HG03060 (cell line): ENCODE results near the gene GPR42.
"Not testable (repeated sequence)": the region's sequence is repeated elsewhere in the genome, so short reads cannot be mapped to it uniquely, and the experiment has no call there.

Source experiments
- ATAC-seq: cut with Tn5 transposase; IDR thresholded peaks from one replicate; pipeline ENCODE4 v1.9.1; 2021; ENCODE audit warnings: low read depth, moderate number of reproducible peaks; ENCODE audit not compliant: unreplicated experiment

The GPR42 gene

DNA sequence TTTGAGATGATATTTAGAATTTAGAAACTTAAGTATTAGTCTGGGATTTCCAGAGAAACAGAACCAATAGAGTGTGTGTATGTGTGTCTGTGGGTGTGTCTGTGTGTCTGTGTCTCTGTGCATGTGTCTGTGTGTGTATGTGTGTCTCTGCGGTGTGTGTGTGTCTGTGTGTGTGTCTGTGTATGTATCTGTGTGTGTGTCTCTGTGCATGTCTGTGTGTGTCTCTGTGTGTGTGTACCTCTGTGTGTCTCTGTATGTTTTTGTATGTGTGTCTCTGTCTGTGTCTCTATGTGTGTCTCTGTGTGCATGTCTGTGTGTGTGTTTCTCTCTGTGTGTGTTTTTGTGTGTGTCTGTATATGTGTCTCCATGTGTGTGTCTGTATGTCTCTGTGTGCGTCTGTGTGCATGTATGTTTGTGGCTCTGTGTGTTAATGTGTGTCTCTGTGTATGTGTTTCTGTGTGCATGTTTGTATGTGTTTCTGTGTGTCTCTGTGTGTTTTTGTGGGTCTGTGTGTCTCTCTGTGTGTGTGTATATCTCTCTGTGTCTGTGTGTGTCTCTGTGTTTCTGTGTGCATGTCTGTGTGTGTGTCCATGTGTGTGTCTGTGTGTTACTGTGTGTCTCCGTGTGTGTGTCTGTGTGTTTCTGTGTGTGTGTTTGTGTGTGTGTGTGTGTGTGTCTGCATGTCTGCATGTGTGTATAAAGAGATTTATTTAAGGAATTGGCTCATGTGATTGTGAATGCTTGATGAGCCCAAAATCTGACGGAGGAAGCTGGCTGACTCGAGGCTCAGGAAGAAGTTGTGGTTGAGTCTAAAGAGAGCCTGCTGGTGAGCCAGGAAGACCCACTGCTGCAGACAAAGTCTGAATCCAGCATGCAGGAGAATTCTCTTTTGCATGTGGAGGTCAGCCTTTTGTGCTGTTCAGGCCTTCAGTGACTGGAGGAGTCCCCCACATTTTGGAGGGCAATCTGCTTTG is 22.2 kb downstream of the GPR42 start:
- no peak for ATAC-seq

DNA sequence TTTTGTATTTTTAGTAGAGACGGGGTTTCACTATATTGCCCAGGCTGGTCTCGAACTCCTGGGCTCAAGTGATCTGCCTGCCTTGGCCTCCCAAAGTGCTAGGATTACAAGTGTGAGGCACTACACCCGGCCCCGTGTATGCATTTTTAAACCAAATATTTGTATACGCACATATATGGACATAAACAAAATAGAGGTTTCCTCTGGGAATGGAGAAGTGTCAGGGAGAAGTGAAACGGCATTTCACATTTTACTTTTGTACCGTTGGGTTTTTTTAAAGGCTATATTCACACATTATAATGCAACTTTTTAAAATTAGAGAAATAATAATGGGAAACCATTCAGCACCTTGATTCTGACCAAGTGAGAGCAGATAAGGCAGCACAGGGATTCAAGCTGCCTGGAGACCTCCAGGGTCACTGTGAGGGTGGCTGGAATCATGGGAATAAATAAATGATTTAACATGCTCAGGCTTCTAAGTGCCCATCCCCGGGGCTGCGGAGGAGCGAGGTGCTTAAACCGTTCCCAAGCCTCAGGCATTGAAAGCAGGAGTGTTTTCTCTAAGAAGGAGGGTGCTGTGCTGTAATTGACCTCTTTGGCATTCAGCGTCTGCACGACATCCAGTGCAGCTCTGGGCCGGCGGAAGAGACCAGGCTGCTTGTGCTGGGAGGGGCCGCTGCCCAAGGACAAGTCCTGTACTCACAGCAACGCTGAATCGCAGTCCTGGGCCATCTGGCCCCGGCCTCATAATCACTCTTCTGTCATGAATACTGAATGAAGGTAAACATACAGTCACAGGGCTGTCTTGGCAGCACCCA is 24.7 kb downstream of the GPR42 start:
- no peak for ATAC-seq

DNA sequence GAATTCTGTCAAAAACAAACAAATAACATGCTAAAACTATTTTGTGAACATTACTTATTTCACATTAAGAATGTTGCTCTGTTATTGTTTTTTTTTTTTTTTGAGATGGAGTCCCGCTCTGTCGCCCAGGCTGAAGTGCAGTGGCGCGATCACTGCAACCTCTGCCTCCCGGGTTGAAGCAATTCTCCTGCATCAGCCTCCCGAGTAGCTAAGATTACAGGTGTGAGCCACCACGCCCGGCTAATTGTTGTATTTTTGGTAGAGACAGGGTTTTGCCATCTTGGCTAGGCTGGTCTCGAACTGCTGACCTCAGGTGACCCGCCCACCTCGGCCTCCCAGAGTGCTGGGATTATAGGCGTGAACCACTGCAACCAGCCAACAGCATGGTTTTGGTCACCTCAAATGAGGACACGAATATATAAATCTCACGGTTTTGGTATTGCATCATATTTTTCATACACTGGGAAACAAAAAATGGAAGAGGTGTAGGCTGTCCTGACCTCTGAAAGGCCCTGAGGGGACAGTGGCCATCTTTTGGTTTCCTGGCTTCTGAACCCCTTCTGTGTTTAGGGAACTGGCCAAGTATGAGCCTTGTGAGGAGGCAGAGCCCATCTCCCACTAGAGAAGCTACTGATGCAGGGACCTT is 25.5 kb downstream of the GPR42 start:
- ATAC-seq: no peak

DNA sequence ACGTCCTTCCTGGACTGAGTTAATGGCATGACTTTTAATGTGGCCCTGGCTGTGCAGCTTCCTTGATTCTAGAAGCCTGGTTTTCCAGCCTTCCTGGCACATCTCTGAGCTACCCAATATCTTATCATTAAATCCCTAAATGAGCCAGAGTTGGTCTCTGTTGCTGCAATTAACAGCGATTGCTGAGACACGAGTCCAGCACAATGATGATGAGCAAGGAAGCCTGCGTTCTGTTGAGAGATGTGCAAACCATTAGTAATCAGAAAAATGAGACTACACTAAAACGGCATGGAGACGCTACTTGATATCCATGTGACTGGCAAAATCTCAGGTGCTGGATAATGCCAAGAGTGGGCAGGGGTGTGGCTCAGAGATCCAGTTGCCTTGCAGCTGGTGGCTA is 26.2 kb downstream of the GPR42 start:
- no peak for ATAC-seq

DNA sequence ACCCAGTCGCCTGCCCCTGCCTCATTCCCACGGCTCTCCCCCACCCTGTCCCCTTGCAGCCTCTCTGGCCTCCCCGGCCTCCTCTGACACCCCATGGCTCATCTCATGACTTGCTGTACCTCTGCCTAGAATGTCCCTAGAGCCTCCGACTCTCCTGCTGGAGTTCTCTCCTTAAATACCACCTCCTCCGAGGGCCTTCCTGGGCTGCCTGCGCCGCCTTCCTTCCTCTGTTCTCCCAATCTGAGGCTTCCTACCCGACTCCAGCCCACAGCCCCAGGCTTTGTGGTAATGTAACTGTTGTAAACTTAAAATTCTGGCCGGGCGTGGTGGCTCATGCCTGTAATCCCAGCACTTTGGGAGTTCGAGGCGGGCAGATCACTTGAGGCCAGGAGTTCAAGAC is 27.7 kb downstream of the GPR42 start:
- no peak for ATAC-seq

DNA sequence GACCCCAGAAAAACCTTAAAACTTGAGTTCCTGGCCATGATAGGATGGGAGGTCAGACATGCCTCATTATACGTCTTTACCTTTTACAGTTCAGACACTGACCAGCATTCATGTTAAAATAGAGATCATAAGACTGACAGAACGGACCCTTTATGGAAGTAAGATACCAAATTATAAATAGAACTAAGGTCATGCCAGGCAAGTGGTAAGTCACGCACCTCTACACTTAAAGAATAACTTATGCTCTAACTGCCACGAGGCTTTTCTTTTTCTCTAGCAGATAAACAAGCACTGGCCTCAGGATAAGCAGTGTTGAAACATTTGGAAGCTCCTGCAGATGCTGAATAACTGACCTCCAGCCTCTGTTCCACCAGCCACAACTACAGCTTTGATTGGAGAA is 28.4 kb downstream of the GPR42 start:
- ATAC-seq: no peak

DNA sequence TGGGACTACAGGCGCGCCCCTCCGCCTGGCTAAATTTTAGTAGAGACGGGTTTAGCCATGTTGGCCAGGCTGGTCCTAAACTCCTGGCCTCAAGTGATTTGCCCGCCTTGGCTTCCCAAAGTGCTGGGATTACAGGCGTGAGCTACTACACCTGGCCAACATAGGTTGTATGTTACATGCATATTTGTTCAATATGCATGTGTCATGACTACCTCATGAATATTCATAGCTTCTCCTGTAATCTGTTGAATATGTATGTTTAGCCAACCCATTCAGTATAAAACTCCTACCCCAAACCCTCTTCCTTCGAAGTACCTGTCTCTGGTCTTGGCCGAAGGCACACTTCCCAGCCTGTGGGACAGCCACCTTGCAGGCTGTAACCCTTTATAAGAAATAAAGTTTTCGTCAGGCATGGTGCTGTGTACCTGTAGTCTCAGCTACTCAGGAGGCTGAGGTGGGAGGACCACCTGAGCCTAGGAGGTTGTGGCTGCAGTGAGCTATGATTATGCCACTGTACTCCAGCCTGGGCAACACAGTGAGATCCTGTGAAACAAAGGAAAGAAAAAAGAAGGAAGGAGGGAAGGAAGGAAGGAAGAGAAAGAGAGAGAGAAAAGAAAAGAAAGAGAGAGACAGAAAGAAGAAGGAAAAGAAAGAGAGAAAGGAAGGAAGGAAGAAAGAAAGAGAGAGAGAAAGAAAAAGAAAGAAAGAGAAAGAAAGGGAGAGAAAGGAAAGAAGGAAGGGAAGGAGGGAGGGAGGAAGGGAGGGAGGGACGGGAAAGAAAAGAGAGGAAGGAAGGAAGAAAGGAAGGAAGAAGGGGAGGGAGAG is 29.3 kb downstream of the GPR42 start:
- ATAC-seq: no peak

DNA sequence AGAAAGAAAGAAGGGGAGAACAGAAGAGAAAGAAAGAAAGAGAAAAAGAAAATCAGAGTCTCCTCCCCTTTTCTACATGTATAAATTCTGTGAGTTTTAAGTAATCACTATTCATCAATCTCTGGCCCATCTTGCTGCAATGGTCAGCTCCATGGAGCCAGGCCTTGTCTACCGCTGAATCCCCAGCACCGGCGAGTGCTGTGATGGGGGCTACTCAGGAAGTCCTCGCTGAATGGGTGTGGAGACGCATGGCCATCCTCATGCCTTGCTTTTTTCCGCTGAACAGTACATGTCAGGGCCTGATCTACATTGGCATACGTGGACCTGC is 29.9 kb downstream of the GPR42 start:
- no peak for ATAC-seq

DNA sequence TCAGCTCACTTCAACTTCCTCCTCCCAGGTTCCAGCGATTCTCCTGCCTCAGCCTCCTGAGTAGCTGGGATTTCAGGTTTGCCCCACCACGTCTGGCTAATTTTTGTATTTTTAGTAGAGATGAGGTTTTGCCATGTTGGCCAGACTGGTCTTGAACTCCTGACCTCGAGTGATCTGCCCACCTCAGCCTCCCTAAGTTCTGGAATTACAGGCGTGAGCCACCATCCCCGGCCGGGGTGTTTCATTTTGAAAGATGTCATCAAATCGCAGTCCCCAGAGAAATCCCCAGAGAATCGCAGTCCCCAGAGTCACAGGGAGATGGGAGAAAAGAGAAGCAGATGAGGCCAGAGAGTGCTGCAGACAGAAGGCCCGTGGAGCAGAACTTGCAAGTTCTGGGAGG is 30.5 kb downstream of the GPR42 start:
- ATAC-seq: not testable (repeated sequence)

DNA sequence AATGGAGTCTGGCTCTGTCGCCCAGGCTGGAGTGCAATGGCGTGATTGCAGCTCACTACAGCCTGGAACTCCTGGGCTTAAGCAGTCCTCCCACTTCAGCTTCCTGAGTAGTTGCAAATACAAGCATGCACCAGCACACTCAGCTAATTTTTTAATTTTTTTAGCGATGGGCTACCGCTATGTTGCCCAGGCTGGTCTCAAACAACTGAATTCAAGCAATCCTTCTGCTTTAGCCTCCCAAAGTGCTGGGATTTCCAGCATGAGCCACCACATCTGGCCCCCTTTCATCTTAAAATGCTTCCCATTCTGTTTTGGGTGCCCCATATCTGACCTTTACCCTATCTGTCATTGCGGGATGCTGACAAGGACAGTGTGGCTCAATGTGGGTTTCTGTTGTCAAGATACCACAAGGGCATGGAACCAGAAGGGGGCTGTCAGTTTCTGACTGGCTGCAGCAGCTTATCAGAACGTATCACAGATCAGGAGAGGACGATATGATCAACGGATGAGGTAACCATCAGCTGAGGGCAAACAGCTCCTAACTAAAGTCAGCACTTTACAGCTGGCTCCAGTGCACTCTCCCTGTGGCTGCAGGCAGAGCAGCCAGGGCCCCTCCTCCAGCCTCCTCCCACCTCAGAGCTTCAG is 32.4 kb downstream of the GPR42 start:
- no peak for ATAC-seq

DNA sequence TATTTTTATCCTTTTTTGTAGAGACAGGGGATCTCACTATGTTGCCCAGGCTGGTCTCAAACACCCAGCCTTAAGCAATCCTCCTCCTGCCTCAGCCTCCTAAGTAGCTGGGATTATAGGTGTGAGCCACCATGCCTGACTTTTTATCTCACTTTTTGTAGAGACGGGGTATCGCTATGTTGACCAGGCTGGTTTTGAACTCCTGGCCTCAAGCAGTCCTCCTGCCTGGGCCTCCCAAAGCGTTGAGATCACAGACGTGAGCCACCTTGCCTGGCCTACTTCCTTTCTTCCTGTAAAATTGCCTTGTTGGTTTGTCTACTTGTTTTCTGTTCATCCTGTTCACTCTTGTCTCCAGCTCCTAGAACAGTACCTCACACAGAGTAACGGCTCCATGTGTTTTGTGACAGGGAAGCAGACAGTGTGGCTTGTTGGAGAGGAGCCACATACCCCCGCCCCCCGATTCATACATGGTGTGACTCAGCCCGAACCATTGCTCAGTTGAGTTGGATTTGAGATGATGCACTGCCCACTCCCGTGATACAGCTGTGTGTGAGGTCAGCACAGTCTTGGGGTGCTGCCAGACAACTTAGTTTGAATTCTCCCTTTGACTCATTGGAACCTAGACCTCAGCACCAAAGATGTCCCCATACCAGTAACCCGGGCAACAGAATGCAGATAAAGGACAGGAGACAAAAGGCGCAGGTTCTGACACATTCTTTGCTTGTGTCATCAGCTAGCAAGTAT is 34.2 kb downstream of the GPR42 start:
- ATAC-seq: peak; percentile 40

DNA sequence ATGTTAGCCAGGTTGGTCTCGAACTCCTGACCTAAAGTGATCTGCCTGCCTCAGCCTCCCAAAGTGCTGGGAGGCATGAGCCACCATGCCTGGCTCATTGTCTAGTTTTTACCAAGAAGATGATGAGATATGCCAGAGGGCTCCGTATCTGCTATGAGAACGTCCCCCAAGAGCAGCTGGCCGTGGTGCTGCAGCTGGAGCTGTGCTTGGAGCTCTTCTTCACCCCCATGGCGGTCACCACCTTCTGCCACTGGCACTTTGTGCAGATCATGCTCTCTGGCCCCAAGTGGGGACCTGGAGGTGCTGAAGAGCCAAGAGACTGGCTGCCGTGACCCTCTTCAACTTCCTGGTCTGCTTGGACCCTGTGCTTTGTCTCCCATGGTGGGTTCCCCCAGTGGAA is 36.8 kb downstream of the GPR42 start:
- no peak for ATAC-seq

DNA sequence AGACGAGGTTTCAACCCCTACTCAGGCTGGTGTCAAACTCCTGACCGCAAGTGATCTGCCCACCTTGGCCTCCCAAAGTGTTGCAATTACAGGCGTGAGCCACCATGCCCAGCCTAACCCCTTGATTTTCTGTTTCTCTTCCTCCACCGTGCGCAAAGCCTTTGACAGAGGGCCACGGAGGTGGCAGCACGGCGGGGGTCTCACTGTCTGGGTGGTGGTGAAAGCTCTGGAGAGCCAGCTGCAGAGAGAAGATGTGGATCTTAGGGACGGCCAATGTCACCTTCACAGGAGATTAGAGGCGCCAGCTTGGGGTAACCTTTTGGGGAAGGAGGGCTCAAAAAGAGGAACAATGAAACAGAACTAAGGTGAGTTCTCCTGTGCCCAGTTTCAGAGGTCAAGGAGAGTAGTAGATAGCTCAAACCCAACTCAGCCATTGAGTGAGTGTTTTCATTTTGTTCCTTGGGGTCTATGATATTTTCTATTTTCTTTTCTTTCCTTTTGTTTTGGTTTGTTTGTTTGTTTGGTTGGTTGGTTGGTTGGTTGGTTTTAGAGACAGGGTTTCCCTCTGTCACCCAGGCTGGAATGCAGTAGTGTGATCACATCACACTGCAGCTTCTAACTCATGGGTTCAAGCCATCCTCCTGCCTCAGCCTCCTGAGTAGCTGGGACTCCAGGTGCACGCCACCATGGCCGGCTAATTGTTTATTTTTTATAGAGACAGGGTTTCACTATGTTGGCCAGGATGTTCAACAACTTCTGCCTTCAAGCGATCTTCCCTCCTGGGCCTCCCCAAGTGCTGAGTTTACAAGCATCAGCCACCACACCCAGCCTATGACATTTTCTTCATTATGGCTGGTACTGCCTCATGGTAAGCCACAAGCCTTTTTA is 37.7 kb downstream of the GPR42 start:
- ATAC-seq: peak; percentile 58

DNA sequence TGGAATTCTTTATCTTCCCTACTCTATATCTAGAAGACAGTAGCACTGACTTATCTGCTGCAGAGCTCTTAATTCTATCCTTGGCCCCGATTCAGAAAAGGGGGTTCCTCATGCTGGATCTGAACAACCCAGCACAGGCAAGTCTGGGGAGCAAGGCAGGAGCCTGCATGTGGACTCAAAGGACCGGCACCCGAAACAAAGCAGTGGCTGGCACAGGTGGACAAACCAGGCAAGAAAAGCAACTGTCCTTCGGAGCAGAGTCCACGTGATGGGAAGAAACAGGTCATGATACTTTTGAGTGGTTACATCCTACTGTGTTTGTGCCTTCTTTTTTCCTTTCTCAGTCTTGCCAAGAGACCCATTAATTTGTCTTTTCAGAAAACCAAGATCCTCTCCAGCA is 38.3 kb downstream of the GPR42 start:
- no peak for ATAC-seq

DNA sequence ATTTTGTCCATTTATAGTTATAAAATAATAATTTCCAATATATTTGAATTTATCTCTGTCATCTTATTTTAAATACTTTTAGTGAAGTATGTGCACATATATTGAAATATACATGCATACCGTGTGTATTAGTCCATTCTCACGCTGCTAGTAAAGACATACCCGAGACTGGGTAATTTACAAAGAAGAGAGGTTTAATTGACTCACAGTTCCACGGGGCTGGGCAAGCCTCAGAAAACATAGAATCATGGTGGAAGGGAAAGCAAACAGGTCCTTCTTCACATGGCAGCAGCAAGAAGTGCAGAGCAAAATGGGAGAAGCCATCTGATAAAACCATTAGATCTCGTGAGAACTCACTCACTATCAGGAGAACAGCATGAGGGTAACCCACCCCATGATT is 39.6 kb downstream of the GPR42 start:
- no peak for ATAC-seq

DNA sequence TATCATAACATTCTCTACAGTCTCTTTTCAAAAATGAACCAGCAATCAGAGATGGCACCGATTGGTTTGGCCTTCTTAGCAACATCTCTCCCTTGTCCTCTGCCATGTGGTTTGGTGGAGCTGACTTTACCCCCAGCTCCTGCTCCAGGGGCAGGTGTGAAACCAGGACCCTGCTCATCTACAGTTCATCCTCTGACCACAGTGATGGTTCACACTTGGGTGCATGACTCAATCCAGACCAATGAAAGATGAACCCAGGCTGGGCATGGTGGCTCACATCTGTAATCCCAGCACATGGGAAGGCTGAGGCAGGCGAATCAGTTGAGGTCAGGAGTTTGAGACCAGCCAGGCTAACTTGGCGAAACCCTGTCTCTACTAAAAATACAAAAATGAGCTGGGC is 43.6 kb downstream of the GPR42 start:
- ATAC-seq: no peak

DNA sequence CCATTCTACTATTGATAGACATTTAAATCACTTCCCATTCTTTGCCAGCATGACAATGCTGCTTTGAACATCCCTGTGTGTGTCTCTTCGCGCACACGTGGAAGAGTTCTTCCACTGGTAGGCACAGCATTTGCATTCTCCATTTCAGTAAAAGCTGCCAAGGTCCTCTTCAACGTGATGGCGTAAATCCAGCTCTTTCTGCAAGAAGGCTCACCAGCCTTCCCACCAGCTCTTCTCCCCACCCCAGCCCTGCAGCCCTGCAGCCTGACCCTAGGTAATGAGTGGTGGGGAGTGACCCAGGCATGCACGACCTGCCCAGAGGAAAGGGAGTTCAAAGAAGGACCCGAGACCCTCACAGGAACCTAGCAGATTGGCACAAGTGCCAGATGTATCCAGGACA is 45.5 kb downstream of the GPR42 start:
- ATAC-seq: no peak

DNA sequence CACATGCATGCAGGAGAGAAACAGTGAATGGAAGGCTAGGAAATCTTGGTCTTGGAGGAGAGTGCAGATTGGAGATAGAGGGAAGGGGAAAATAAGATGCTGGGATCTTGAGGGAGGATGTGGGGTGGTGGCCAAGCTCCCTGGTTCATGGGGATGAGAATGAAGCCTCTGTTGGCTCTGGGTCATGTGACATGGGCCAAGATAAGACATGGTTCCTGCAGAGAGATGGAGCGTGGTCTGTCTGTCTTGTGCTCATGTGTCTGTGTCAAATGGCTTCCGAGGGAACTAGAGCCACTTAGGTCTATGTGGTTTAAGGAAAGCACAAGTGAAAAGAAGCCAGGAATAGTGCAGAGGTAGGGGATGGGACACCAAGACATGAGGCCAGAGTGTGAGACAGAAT is 46.4 kb downstream of the GPR42 start:
- no peak for ATAC-seq
